ENCODE results near the gene ATP2B2. TPM values are rescaled to one million over a fixed set of nuclear protein-coding genes. Genes with fewer than 3 reads are reported as not detected.

The ATP2B2 gene
- total and polyA plus RNA-seq, 2 donors (not counting 1 experiment from before 2014, with no cell fraction given) = not detected

DNA sequence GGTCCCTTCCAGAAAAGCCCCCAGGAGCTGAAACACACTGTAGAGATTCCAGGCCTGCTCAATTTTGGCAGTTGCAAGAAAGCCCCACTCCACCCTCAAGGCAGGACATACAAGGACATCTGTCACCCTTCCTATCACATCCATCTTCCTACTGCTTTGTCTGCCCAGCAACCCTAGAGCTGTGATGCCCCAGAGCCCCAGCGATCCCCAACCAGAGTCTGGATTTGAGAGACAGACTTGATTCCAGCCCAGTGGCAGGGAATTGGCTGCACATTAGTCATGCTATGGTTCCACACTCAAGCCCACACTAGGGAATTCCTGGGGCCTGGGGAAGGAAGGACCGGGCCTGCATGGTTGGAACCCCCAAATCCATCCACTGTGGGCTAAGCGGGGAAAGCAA lies 56.8 kb downstream of the ATP2B2 start:
- CTCF ChIA-PET = no interaction called here
- ATAC-seq (ENCODE audit: low read depth) = no peak
- 100% methylated on average over 2 of the region's 3 CpGs for WGBS (ENCODE audit: insufficient coverage)

GRCh38 chr3:10447527-10448260 lies 57.7 kb downstream of the ATP2B2 start:
- H3K9me3 ChIP-seq (ENCODE audit: control extremely low read depth in 1 of 3, control insufficient read depth in 2 of 3, insufficient read depth in 1 of 3, low read length in 2 of 3) = peaks cover 0 to 4% (median 0%) of the 10 kb centered on the region in 3 donors
- H2AFZ ChIP-seq (ENCODE audit: insufficient read depth, low read depth, low read length, poor library complexity, severe bottlenecking) = no peak overlapping the region
- H3K27ac Mint-ChIP-seq = no peak overlapping the region
- peaks cover 9% of the 10 kb centered on the region for H3K27me3 Mint-ChIP-seq
- no peaks in the 10 kb centered on the region for H3K4me1 ChIP-seq (ENCODE audit: control insufficient read depth in 2 of 2, insufficient read depth in 2 of 2, low read length in 2 of 2)
- no peak overlapping the region for H3K9ac ChIP-seq (ENCODE audit: low read length)
- no peaks in the 10 kb centered on the region for H3K36me3 ChIP-seq (replicated peaks in 1 of 2; ENCODE audit: control extremely low read depth in 1 of 2, control insufficient read depth in 1 of 2, extremely low read depth in 1 of 2, insufficient read depth in 2 of 2, low read length in 1 of 2)
- ChIA-PET CTCF (no interaction called here), POLR2A (no interaction called here)
- DNase-seq (no peak), ATAC-seq (ENCODE audit: low read depth) (no peak)
- intact Hi-C loops (cut with micrococcal nuclease) = no loop called here
- no peaks in the 10 kb centered on the region for H4K20me1 ChIP-seq (ENCODE audit: control insufficient read depth, insufficient read depth, low read length, poor library complexity, severe bottlenecking)
- H3K79me2 ChIP-seq (ENCODE audit: control insufficient read depth, insufficient read depth, low read length) = no peaks in the 10 kb centered on the region
- H3K9me3 Mint-ChIP-seq (ENCODE audit: insufficient read depth) = no peaks in the 10 kb centered on the region
- H3K4me1 Mint-ChIP-seq = peaks cover 7% of the 10 kb centered on the region
- no peak for TF ChIP-seq EZH2 (IDR thresholded peaks at IDR 0.05; ENCODE audit: borderline replicate concordance, insufficient read depth, low read depth, low read length, poor library complexity, severe bottlenecking)
- peaks cover 0 to 15% (median 0%) of the 10 kb centered on the region in 4 experiments for H3K27me3 ChIP-seq (replicated peaks in 1 of 4; ENCODE audit: control extremely low read depth in 1 of 4, control insufficient read depth in 3 of 4, insufficient read depth in 4 of 4, low read length in 3 of 4)
- no peak overlapping the region for H3K27ac ChIP-seq (ENCODE audit: low read length in 2 of 2)
- no peak overlapping the region for H3K4me2 ChIP-seq (replicated peaks; ENCODE audit: low read depth, low read length, poor library complexity, severe bottlenecking)
- WGBS (ENCODE audit: insufficient coverage) = 82% methylated on average over 4 of the region's 6 CpGs
- no peak overlapping the region for H3K4me3 ChIP-seq (ENCODE audit: control extremely low read depth in 1 of 5, extremely low read depth in 1 of 5, insufficient read depth in 1 of 5, low read depth in 2 of 5, low read length in 4 of 5)
- H3K4me3 Mint-ChIP-seq = no peak overlapping the region

More for the DNA sequence above, 56.8 kb downstream of the ATP2B2 start:
- H3K27me3 ChIP-seq (replicated peaks in 1 of 4; ENCODE audit: control extremely low read depth in 1 of 4, control insufficient read depth in 3 of 4, insufficient read depth in 4 of 4, low read length in 3 of 4) = peaks cover 0 to 15% (median 0%) of the 10 kb centered on the region in 4 experiments
- no peak overlapping the region for H3K9ac ChIP-seq (ENCODE audit: low read length)
- H3K27me3 Mint-ChIP-seq = peaks cover 9% of the 10 kb centered on the region
- intact Hi-C loops (cut with micrococcal nuclease) = no loop called here
- no peaks in the 10 kb centered on the region for H3K9me3 Mint-ChIP-seq (ENCODE audit: insufficient read depth)
- no peak overlapping the region for H2AFZ ChIP-seq (ENCODE audit: insufficient read depth, low read depth, low read length, poor library complexity, severe bottlenecking)
- no peak overlapping the region for H3K27ac ChIP-seq (ENCODE audit: low read length in 2 of 2)
- peaks cover 7% of the 10 kb centered on the region for H3K4me1 Mint-ChIP-seq
- no peak overlapping the region for H3K4me2 ChIP-seq (replicated peaks; ENCODE audit: low read depth, low read length, poor library complexity, severe bottlenecking)
- POLR2A ChIA-PET = no interaction called here
- no peak overlapping the region for H3K27ac Mint-ChIP-seq
- no peak for DNase-seq
- H4K20me1 ChIP-seq (ENCODE audit: control insufficient read depth, insufficient read depth, low read length, poor library complexity, severe bottlenecking) = no peaks in the 10 kb centered on the region
- H3K79me2 ChIP-seq (ENCODE audit: control insufficient read depth, insufficient read depth, low read length) = no peaks in the 10 kb centered on the region
- H3K4me3 Mint-ChIP-seq = no peak overlapping the region
- H3K4me1 ChIP-seq (ENCODE audit: control insufficient read depth in 2 of 2, insufficient read depth in 2 of 2, low read length in 2 of 2) = no peaks in the 10 kb centered on the region
- TF ChIP-seq, protein P1, sequence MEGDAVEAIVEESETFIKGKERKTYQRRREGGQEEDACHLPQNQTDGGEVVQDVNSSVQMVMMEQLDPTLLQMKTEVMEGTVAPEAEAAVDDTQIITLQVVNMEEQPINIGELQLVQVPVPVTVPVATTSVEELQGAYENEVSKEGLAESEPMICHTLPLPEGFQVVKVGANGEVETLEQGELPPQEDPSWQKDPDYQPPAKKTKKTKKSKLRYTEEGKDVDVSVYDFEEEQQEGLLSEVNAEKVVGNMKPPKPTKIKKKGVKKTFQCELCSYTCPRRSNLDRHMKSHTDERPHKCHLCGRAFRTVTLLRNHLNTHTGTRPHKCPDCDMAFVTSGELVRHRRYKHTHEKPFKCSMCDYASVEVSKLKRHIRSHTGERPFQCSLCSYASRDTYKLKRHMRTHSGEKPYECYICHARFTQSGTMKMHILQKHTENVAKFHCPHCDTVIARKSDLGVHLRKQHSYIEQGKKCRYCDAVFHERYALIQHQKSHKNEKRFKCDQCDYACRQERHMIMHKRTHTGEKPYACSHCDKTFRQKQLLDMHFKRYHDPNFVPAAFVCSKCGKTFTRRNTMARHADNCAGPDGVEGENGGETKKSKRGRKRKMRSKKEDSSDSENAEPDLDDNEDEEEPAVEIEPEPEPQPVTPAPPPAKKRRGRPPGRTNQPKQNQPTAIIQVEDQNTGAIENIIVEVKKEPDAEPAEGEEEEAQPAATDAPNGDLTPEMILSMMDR (IDR thresholded peaks at IDR 0.05) = no peak
- no peak for TF ChIP-seq EZH2 (IDR thresholded peaks at IDR 0.05; ENCODE audit: borderline replicate concordance, insufficient read depth, low read depth, low read length, poor library complexity, severe bottlenecking)
- H3K4me3 ChIP-seq (ENCODE audit: control extremely low read depth in 1 of 5, extremely low read depth in 1 of 5, insufficient read depth in 1 of 5, low read depth in 2 of 5, low read length in 4 of 5) = no peak overlapping the region
- H3K9me3 ChIP-seq (ENCODE audit: control extremely low read depth in 1 of 3, control insufficient read depth in 2 of 3, insufficient read depth in 1 of 3, low read length in 2 of 3) = no peaks in the 10 kb centered on the region
- H3K36me3 ChIP-seq (replicated peaks in 1 of 2; ENCODE audit: control extremely low read depth in 1 of 2, control insufficient read depth in 1 of 2, extremely low read depth in 1 of 2, insufficient read depth in 2 of 2, low read length in 1 of 2) = no peaks in the 10 kb centered on the region

Measured in B cell (primary cell).